ENCODE results near the gene BRAF.

- TF ChIP-seq EZH2 (optimal IDR thresholded peaks at IDR 0.05; ENCODE audit: low read depth, low read length) (no peak), CTCF (IDR thresholded peaks at IDR 0.05; ENCODE audit: low read length) (no peak), EZH2phosphoT487 (IDR thresholded peaks at IDR 0.05; ENCODE audit: low read length) (no peak)
Observed at GRCh38 chr7:140911746-140912145, 13.0 kb downstream of the BRAF start.

All from MM.1S (cell line).